ENCODE data around the gene MSL3B.

Gene MSL3B

DNA sequence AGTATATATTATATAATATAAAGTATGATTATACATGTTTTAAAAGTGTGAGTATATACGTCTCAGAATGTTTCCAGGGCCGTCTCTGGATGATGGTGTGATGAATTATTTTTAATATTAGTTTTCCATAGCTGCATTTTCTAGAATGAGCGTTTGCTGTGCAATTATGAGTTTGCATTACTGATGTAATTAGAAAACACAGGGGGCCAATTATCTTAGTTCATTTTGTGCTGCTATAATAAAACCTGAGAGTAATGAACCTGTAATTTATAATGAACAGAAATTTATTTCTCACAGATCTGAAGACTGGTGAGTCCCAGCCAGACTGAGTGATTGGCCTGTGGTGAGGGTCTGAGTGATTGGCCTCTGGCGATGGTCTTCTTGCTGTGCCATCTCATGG lies 9.9 kb downstream of the MSL3B start:
- TF ChIP-seq, protein P1, sequence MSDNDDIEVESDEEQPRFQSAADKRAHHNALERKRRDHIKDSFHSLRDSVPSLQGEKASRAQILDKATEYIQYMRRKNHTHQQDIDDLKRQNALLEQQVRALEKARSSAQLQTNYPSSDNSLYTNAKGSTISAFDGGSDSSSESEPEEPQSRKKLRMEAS (IDR thresholded peaks at IDR 0.05) = no peak

DNA sequence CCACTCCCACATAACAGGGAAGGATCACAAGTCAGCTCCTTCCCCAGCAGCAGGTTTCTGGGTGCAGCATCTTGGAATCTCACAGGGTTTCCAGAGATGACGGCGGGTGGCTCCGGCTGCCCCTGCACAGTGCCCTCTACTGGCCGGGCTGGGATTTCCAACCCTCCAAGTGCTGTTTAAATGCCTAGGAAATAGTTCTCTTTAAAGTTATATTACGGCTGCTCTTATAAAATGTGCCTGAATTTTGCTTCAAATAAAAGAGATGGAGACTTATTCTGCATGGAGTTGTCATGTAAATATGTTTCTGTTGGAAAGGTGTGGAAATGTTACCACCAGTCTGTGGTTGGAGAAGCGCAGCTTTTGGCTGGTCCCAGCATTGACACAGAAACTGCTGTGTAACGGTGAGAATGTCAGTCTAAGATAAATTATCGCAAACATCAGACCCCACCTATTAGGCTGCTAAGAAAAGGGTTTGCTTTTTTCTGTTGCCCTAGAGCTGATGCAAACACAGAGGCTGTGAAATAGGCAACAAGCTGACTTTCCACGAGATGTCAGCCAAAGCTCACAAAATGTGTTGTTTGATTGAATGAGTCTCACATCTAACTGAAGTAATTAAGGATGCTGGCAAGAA lies 10.6 kb downstream of the MSL3B start:
- TF ChIP-seq CEBPB (IDR thresholded peaks at IDR 0.05) = no peak
- TF ChIP-seq RAD21 (IDR thresholded peaks at IDR 0.05; ENCODE audit: low read depth) = peak; percentile 32; the same call in 1 of the 2 replicates

DNA sequence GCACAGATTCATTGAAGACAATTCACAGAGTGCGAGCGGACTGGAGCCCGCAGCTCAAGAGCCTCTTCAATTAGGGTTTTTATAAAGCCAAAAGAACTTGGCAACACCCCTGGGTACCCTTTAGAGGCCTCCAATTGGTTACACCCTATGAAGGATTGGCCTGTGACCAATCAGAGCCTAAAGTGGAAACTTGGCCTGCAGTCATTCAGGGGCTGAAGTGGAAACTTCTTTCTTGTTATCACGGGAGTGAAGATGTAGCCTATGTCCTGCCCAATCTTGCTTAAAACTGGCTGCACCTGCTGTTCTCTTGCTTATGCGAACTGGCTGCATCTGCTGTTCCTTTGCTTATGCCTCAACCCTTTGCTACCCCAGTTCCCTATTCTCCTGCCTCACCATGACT lies 12.0 kb downstream of the MSL3B start:
- TF ChIP-seq TCF12 (IDR thresholded peaks at IDR 0.05; ENCODE audit: low read depth) = no peak
- TF ChIP-seq, protein P2, sequence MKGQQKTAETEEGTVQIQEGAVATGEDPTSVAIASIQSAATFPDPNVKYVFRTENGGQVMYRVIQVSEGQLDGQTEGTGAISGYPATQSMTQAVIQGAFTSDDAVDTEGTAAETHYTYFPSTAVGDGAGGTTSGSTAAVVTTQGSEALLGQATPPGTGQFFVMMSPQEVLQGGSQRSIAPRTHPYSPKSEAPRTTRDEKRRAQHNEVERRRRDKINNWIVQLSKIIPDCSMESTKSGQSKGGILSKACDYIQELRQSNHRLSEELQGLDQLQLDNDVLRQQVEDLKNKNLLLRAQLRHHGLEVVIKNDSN (IDR thresholded peaks at IDR 0.05) = no peak
- TF ChIP-seq, protein P1 (IDR thresholded peaks at IDR 0.05) = no peak
- TF ChIP-seq YY1 (IDR thresholded peaks at IDR 0.05; ENCODE audit: low read depth) = no peak
- no peak for TF ChIP-seq NFIC (IDR thresholded peaks at IDR 0.05)
- no peak for TF ChIP-seq CEBPB (IDR thresholded peaks at IDR 0.05)
- TF ChIP-seq CREB1 (IDR thresholded peaks at IDR 0.05; ENCODE audit: low read depth) = no peak
- TF ChIP-seq, protein P3, sequence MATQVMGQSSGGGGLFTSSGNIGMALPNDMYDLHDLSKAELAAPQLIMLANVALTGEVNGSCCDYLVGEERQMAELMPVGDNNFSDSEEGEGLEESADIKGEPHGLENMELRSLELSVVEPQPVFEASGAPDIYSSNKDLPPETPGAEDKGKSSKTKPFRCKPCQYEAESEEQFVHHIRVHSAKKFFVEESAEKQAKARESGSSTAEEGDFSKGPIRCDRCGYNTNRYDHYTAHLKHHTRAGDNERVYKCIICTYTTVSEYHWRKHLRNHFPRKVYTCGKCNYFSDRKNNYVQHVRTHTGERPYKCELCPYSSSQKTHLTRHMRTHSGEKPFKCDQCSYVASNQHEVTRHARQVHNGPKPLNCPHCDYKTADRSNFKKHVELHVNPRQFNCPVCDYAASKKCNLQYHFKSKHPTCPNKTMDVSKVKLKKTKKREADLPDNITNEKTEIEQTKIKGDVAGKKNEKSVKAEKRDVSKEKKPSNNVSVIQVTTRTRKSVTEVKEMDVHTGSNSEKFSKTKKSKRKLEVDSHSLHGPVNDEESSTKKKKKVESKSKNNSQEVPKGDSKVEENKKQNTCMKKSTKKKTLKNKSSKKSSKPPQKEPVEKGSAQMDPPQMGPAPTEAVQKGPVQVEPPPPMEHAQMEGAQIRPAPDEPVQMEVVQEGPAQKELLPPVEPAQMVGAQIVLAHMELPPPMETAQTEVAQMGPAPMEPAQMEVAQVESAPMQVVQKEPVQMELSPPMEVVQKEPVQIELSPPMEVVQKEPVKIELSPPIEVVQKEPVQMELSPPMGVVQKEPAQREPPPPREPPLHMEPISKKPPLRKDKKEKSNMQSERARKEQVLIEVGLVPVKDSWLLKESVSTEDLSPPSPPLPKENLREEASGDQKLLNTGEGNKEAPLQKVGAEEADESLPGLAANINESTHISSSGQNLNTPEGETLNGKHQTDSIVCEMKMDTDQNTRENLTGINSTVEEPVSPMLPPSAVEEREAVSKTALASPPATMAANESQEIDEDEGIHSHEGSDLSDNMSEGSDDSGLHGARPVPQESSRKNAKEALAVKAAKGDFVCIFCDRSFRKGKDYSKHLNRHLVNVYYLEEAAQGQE (IDR thresholded peaks at IDR 0.05; ENCODE audit: low read depth) = no peak
- TF ChIP-seq TAF1 (IDR thresholded peaks at IDR 0.05; ENCODE audit: low read depth) = no peak
- TF ChIP-seq EGR1 (IDR thresholded peaks at IDR 0.05) = no peak
- TF ChIP-seq RAD21 (IDR thresholded peaks at IDR 0.05; ENCODE audit: low read depth) = no peak
- no peak for TF ChIP-seq FOXM1 (IDR thresholded peaks at IDR 0.05; ENCODE audit: borderline replicate concordance, low read depth)
- no peak for TF ChIP-seq ZBTB7A (IDR thresholded peaks at IDR 0.05; ENCODE audit: low read depth)
- TF ChIP-seq TEAD4 (IDR thresholded peaks at IDR 0.05) = no peak
- TF ChIP-seq EP300 (IDR thresholded peaks at IDR 0.05; ENCODE audit: borderline replicate concordance) = no peak

DNA sequence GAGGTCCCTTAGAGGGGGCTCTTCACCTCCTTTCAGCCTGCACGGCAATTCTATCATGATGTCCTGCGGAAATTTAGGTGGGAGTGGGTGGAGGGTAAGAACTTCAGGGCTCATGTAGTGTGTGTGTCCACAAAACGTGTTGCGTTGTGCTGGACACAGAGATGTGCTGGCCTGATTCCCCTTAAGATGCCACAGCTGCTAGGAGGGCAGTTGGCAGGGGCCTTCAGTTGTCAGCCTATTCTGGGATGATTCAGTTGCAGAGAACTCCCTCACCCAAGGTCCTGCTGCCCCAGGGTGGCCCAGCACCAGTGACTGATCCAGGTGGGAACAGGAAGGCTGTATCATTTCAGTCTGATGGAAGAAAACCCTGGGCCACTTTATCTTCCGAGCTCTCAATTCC lies 12.8 kb downstream of the MSL3B start:
- TF ChIP-seq EP300 (IDR thresholded peaks at IDR 0.05; ENCODE audit: borderline replicate concordance) = no peak

DNA sequence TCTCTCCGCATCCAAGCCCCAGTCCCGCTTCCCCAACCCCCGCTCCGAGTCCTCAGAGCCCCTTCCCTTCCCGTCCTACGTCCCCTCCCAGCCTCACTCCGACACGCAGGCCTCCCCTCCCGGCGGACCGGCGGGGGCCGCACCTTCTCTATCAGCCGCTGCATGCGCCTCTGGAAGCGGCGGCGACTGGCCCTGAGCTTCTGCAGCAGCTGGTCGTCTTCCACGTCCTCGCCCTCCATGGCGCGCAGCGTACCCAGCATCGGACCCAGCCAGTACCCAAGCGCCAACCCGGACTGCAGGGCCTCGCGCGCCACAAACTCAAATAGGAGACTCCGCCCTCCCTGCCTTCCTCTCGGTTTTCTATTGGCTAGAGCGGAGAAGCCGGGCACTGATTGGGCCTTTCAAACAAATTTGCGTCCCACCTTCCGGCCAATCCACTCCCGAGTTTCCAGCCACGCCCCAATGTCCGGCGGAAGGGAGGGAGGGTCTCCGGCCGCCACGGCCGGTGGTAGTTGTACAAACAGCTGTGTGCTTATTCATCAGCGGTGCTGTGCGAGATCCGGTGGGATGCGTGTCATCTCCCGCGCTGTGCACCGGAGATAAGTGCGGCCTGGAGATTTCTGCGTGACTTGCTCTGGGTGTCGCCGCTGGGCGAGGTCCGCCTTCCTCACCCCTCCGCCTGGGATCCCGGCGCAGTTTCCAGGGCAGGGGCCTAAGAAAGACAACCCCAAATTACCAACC lies 13.8 kb downstream of the MSL3B start, which contains the start of gene HJURP:
Gene HJURP (minus strand): TSS at position 295 of the 741 bp plus-strand sequence. CDS start 35 bp downstream, at position 260.
- peak; percentile 91 for TF ChIP-seq TAF1 (IDR thresholded peaks at IDR 0.05; ENCODE audit: low read depth)
- TF ChIP-seq YY1 (IDR thresholded peaks at IDR 0.05; ENCODE audit: low read depth) = peak; percentile 31; the same call in 1 of the 2 replicates
- peak; percentile 99 for TF ChIP-seq FOXM1 (IDR thresholded peaks at IDR 0.05; ENCODE audit: borderline replicate concordance, low read depth)
- peak; percentile 46; the same call in 1 of the 2 replicates for TF ChIP-seq TCF12 (IDR thresholded peaks at IDR 0.05; ENCODE audit: low read depth)
- TF ChIP-seq, protein P2 (IDR thresholded peaks at IDR 0.05) = no peak
- TF ChIP-seq EP300 (IDR thresholded peaks at IDR 0.05; ENCODE audit: borderline replicate concordance) = no peak; the same call in 1 of the 2 replicates
- no peak for TF ChIP-seq NFIC (IDR thresholded peaks at IDR 0.05)
- TF ChIP-seq CEBPB (IDR thresholded peaks at IDR 0.05) = no peak
- TF ChIP-seq, protein P3 (IDR thresholded peaks at IDR 0.05; ENCODE audit: low read depth) = no peak
- TF ChIP-seq, protein P1 (IDR thresholded peaks at IDR 0.05) = peak; percentile 63
- no peak for TF ChIP-seq RAD21 (IDR thresholded peaks at IDR 0.05; ENCODE audit: low read depth)
- TF ChIP-seq TEAD4 (IDR thresholded peaks at IDR 0.05) = no peak

DNA sequence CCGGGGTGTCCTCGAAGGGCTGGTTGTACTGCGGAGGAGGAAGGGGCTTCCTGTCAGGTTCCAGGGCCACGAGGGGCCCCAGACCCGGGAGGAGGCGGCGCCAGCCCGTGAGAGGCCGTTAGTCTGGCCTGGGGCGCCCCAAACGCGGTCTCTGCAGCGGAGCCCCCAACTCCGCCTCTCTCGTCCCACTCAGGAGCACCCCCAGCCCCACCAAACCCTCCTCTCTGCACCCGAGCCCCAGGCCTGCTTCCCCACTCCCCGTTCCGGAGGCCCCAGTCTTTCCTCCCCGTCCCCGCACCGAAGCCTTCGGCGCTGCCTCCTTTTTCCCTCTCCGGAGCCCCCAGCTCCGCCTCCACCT lies 14.3 kb downstream of the MSL3B start:
- TF ChIP-seq ZBTB7A (IDR thresholded peaks at IDR 0.05; ENCODE audit: low read depth) (no peak), NFIC (IDR thresholded peaks at IDR 0.05) (no peak), TAF1 (IDR thresholded peaks at IDR 0.05; ENCODE audit: low read depth) (no peak), YY1 (IDR thresholded peaks at IDR 0.05; ENCODE audit: low read depth) (no peak), EGR1 (IDR thresholded peaks at IDR 0.05) (no peak), TCF12 (IDR thresholded peaks at IDR 0.05; ENCODE audit: low read depth) (no peak), CEBPB (IDR thresholded peaks at IDR 0.05) (no peak), TEAD4 (IDR thresholded peaks at IDR 0.05) (no peak), FOXM1 (IDR thresholded peaks at IDR 0.05; ENCODE audit: borderline replicate concordance, low read depth) (no peak), EP300 (IDR thresholded peaks at IDR 0.05; ENCODE audit: borderline replicate concordance) (no peak), RAD21 (IDR thresholded peaks at IDR 0.05; ENCODE audit: low read depth) (no peak), CREB1 (IDR thresholded peaks at IDR 0.05; ENCODE audit: low read depth) (no peak)
- TF ChIP-seq, protein P2 (IDR thresholded peaks at IDR 0.05) = no peak
- TF ChIP-seq, protein P1 (IDR thresholded peaks at IDR 0.05) = no peak
- TF ChIP-seq, protein P3 (IDR thresholded peaks at IDR 0.05; ENCODE audit: low read depth) = no peak
